Measurements from ENCODE around the gene SIRPB1.
A peak's percentile ranks its signal among the peaks of the same experiment; 100 is the strongest.

Gene SIRPB1

DNA sequence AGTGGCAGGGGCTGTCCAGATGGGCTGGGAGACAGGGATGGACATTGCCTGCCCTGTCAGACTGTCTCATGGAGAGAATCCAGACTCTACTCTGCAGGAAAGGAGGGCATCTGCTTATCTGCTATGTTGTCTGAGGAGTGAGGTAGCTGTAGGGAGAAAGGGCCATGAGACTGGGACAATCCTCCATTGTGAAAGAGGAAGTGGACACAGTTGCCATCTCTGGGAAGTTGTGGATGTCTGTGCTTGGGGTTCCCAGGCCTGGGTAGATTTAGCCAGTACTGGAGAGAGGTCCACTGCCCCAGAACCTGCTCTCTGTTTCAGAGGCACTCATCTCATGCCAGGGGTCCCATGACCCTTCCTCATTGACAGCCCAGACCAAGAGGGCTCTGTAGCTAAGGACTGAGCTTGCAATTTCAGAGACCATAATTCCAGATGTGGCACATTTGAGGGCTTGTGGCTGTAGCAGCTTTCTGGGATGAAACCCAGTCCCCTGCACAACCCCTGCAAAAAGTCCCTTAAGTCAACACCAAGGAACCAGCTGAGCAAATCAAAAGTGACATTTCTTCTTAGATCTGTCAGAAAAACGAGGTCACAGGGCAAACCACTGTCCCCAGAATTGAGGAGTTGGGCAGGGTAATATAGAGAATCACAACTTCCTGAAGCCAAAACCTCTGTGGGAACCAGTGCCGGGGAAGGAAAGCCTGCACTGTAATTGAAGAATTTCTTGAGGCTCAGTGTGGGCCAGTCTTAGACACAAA is 41.9 kb upstream of the SIRPB1 start:
- TF ChIP-seq, protein P1, sequence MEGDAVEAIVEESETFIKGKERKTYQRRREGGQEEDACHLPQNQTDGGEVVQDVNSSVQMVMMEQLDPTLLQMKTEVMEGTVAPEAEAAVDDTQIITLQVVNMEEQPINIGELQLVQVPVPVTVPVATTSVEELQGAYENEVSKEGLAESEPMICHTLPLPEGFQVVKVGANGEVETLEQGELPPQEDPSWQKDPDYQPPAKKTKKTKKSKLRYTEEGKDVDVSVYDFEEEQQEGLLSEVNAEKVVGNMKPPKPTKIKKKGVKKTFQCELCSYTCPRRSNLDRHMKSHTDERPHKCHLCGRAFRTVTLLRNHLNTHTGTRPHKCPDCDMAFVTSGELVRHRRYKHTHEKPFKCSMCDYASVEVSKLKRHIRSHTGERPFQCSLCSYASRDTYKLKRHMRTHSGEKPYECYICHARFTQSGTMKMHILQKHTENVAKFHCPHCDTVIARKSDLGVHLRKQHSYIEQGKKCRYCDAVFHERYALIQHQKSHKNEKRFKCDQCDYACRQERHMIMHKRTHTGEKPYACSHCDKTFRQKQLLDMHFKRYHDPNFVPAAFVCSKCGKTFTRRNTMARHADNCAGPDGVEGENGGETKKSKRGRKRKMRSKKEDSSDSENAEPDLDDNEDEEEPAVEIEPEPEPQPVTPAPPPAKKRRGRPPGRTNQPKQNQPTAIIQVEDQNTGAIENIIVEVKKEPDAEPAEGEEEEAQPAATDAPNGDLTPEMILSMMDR (IDR thresholded peaks at IDR 0.05; ENCODE audit: borderline replicate concordance, extremely low read depth, low read length, poor library complexity, severe bottlenecking): no peak
- TF ChIP-seq EZH2 (IDR thresholded peaks at IDR 0.05; ENCODE audit: borderline replicate concordance, low read depth, low read length, severe bottlenecking): no peak
- peaks cover 57% of the 10 kb centered on the region for H3K4me1 ChIP-seq (ENCODE audit: insufficient read depth, low read length)
- H3K27ac ChIP-seq (ENCODE audit: low read length): peak overlapping the region; percentile 26
- no peaks in the 10 kb centered on the region for H3K79me2 ChIP-seq (ENCODE audit: insufficient read depth, low read length)
- H4K20me1 ChIP-seq (ENCODE audit: insufficient read depth, low read length): no peaks in the 10 kb centered on the region
- no peak overlapping the region for H3K4me2 ChIP-seq (ENCODE audit: insufficient read depth, low read length)
- no peaks in the 10 kb centered on the region for H3K9me3 ChIP-seq (ENCODE audit: insufficient read depth, low read length, severe bottlenecking)
- no peak overlapping the region for H2AFZ ChIP-seq (ENCODE audit: low read depth, low read length)
- no peaks in the 10 kb centered on the region for H3K27me3 ChIP-seq (ENCODE audit: insufficient read depth, low read length, poor library complexity)
- peak; percentile 24 for DNase-seq
- no peak for ATAC-seq (ENCODE audit: insufficient read depth, low read depth)
- no peak overlapping the region for H3K4me3 ChIP-seq (ENCODE audit: low read depth in 1 of 2, low read length in 2 of 2)
- no peak overlapping the region for H3K9ac ChIP-seq (ENCODE audit: low read depth, low read length)
- H3K36me3 ChIP-seq (ENCODE audit: insufficient read depth, low read length): no peaks in the 10 kb centered on the region

DNA sequence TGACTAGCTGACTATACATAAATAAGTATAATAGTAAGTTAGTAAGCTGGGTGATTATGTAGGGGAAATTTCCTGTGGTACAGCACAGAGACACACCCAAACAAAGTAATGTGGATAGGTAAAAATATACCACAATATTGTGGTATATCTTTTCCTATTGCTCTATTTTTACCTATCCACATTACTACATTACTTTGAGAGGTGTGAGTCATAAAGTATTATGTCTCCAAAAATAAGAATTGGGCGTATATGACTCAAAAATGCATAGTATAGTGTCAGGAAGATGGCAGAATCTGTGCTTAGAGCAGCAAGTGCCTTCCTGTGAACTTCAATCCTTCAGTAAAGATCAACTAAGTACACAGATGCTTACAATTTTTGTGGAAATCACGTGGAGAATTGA is 40.4 kb upstream of the SIRPB1 start:
- Histone ChIP-seq H4K20me1 (ENCODE audit: insufficient read depth, low read length) (no peaks in the 10 kb centered on the region), H3K79me2 (ENCODE audit: insufficient read depth, low read length) (no peaks in the 10 kb centered on the region), H3K27me3 (ENCODE audit: insufficient read depth, low read length, poor library complexity) (no peaks in the 10 kb centered on the region), H3K4me3 (ENCODE audit: low read depth in 1 of 2, low read length in 2 of 2) (no peak overlapping the region), H3K4me2 (ENCODE audit: insufficient read depth, low read length) (no peak overlapping the region), H2AFZ (ENCODE audit: low read depth, low read length) (no peak overlapping the region), H3K9ac (ENCODE audit: low read depth, low read length) (no peak overlapping the region), H3K4me1 (ENCODE audit: insufficient read depth, low read length) (peaks cover 55% of the 10 kb centered on the region), H3K36me3 (ENCODE audit: insufficient read depth, low read length) (no peaks in the 10 kb centered on the region), H3K27ac (ENCODE audit: low read length) (no peak overlapping the region), H3K9me3 (ENCODE audit: insufficient read depth, low read length, severe bottlenecking) (no peaks in the 10 kb centered on the region)
- DNase-seq (no peak), ATAC-seq (ENCODE audit: insufficient read depth, low read depth) (no peak)
- TF ChIP-seq EZH2 (IDR thresholded peaks at IDR 0.05; ENCODE audit: borderline replicate concordance, low read depth, low read length, severe bottlenecking): no peak
- TF ChIP-seq, protein P1 (IDR thresholded peaks at IDR 0.05; ENCODE audit: borderline replicate concordance, extremely low read depth, low read length, poor library complexity, severe bottlenecking): no peak

DNA sequence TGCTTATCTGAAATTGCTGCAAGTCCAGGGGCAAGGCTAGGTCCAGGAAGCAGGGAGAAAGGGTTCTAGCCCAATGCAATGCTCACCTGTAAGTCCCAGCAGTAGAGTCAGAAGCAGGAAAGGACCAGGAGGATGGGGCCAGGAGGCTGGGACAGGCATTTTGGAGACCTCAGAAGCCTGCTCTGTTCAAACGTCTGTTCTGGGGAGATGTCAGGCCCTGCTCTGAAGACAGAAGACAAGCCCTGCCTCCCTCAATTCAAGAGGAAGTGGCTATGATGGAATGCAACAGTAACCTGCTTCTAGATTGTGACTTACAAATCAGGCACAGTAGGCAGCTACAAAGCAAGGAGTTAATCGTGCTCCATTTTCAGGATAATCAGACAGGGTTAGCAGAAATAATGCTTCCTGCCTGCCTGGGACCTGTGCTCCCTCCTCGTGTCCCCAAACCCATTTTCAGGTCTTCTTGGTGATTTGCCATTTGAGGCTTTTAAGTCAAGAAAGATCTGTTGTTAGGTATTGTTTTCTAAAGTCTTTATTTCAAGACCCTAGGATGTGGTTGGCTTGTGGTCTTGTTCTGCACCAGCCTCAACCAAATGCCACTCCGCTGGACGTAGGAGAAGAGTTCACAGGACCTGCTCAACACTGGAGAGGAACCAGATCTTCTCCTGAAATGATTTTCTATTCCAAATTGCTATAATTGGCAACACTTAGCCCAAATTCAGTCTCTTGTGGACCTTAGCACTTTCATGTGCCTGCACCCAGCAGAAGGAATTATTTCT is 37.9 kb upstream of the SIRPB1 start, which contains the start of gene SIRPG:
TSS of gene SIRPG (minus strand) at position 224 of the 779 bp plus-strand sequence. CDS start at position 159, 65 bp downstream.
- Histone ChIP-seq H3K4me1 (ENCODE audit: insufficient read depth, low read length) (peaks cover 57% of the 10 kb centered on the region), H3K27ac (ENCODE audit: low read length) (peak within 1 kb of the TSS; percentile 78), H3K9me3 (ENCODE audit: insufficient read depth, low read length, severe bottlenecking) (no peaks in the 10 kb centered on the region), H3K79me2 (ENCODE audit: insufficient read depth, low read length) (no peaks in the 10 kb centered on the region), H2AFZ (ENCODE audit: low read depth, low read length) (peak within 1 kb of the TSS; percentile 72), H3K4me3 (ENCODE audit: low read depth in 1 of 2, low read length in 2 of 2) (peak within 1 kb of the TSS in 1 of 2 experiments; percentile 5; a peak in 1 of 4 replicates), H3K9ac (ENCODE audit: low read depth, low read length) (peak within 1 kb of the TSS; percentile 33), H4K20me1 (ENCODE audit: insufficient read depth, low read length) (no peaks in the 10 kb centered on the region), H3K27me3 (ENCODE audit: insufficient read depth, low read length, poor library complexity) (no peaks in the 10 kb centered on the region), H3K36me3 (ENCODE audit: insufficient read depth, low read length) (no peaks in the 10 kb centered on the region), H3K4me2 (ENCODE audit: insufficient read depth, low read length) (peak within 1 kb of the TSS; percentile 43)
- TF ChIP-seq EZH2 (IDR thresholded peaks at IDR 0.05; ENCODE audit: borderline replicate concordance, low read depth, low read length, severe bottlenecking): no peak
- TF ChIP-seq, protein P1 (IDR thresholded peaks at IDR 0.05; ENCODE audit: borderline replicate concordance, extremely low read depth, low read length, poor library complexity, severe bottlenecking): no peak
- ATAC-seq (ENCODE audit: insufficient read depth, low read depth): peak; percentile 85
- peak; percentile 68 for DNase-seq

Measured in DND-41 (cell line).